NCI-H1048 (cell line): Measurements from ENCODE around the gene MAD1L1.

ENCODE experiments used
- DNase-seq: peaks from one replicate; lab custom pipeline; 2025; lab: John Stamatoyannopoulos, UW

MAD1L1 gene

DNA sequence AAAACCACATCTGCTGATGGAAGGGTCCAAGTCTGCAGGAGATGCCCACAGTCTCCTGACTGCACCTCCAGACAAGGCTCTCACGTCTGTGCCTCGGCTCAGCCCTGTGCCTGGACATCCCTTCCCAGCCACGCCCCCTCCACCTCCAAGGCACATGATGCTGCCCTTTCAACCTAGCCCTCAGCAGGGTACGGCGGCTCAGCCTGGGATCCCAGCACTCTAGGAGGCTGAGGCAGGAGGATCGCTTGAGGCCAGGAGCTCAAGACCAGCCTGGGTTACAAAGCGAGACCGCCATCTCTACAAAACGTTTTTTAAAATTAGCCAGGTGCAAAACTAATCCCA is 14.3 kb downstream of the MAD1L1 start:
- DNase-seq: no peak

- no peak for DNase-seq
Observed at GRCh38 chr7:2217716-2218443, 14.9 kb downstream of the MAD1L1 start.

- DNase-seq: no peak
Observed at GRCh38 chr7:2217206-2217605, 15.5 kb downstream of the MAD1L1 start.

- DNase-seq: no peak
Observed at GRCh38 chr7:2215851-2216250, 16.9 kb downstream of the MAD1L1 start.

DNA sequence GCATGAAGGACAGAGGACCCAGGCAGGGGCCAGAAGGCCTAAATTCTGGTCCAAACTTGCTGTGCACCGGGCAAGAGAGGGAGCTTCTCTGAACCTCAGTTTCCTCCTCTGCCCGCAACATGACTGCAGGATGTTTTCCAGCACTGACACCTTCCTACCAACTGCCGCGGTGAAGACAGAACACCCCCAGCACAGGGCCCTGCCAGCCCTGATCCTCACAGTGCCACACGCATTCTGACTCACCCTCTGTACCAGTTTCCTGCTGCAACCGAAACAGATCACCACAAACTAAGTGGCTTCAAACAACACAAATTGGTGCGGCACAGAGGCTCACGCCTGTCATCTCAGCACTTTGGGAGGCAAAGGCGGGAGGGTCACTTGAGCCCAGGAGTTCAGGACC is 18.1 kb downstream of the MAD1L1 start:
- no peak for DNase-seq

DNA sequence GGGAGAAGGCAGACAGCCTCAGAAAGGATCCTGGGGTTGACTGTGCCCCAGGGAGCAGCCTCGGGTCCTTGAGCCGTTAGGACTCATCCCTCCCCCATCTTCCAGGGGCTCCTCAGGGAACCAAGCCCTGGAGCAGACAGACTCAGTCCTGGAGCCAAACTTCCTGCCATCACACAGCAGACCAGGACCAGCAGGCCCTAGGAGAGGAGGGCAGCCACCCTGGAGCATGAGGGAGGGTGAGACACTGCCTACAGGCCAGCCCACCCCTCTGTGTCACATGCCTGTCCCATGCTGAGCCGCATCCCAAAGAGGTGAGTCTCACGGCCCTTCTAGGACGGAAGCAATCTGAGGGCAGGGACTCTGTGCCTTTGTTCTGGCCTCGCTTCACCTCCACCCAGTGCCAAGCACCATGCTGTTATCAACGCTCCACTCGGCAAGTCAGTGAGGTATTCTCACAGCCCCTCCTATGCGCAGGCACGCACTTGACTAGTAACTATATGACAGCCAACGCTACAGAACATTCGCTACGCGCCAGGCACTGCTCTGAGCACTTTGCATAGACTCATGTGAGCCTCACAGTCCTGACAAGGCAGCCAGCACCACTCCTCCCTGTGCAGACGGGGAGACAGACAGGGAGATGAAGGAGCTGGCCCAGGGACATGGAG is 19.1 kb downstream of the MAD1L1 start:
- DNase-seq: no peak

DNA sequence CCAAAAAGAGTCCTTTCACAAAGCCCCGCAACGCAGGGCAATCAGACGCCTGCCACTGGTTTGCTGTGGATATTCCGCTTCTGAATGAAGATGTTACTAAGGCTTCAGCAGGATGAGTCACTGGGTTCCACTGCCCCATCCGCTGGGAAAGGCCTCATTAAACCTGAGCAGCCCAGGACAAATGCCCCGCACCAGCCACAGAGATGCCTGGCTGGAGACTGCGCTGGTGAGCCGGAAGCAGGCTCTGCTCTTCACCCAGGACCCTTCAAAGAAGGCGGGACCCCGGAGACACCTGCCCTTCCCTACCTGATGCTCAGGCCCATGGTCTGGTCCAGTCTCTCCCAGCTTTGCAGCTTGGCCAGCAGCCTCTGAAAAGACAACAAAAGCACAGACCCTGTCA is 19.8 kb downstream of the MAD1L1 start:
- DNase-seq: no peak

- DNase-seq: no peak
Observed at GRCh38 chr7:2211926-2212325, 20.8 kb downstream of the MAD1L1 start.

DNA sequence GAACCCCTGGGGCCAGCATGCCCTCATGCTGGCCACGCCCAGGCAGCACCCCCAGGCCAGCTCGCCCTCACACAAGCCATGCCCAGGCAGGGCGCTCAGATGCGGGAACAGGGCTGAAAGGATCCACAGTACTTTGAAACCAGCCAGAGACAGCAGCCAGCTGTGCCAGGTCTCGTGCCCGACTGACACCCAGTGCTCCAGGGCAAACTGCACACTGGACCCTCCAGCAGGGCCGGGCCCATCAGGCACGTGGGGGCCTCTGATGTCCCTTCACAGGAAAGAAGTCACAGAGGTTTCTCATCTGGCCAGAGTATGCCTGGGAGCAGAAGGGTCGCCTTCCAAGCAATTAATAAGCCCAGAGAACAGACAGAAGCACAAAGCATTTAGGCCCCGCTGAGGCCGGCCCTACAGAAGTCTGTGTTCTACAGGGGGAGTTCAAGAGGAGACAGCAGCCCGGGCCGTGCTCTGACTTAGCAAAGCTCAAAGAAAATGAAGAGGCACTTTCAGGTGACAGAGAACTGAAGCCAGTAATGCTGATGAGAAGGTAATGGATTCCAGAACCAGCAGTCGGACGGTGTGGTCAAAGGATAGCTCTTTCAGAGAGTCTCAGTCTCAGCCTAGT is 21.4 kb downstream of the MAD1L1 start:
- DNase-seq: no peak

DNA sequence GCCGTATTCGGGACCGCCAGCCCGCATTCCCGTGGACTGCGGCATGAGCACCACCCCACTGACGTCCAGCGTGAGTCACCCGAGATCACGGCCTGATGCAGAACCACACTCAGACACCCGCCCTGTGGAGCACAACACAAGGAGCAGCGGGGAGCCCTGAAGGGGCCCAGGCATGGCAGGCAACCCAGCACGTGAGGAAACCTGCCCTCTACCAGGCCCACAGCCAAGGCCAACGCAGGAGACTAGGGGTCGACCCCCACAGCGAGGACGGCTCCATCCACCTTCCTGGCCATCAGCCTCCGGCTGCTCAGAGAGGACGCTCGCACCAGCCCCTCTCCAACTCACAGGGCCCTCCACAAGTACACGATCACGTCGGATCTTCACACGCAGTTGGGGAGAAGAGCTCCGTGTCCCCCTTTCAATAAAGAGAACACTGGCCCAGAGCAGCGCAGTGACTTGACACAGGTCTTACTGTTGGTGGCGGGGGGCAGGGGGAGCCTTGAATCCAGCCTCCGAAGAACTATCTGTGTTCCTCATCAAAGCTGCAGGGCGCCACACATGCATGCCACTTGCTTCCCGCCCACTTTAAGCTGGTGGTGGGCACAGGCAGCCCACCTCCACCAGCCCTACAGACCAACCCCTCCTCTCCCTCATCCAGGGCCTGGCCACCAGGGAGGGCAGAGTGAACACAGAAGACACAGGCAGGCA is 22.0 kb downstream of the MAD1L1 start:
- DNase-seq: no peak

GRCh38 chr7:2209961-2210323 is 22.8 kb downstream of the MAD1L1 start:
- no peak for DNase-seq

- DNase-seq: no peak
Observed at GRCh38 chr7:2209146-2209960, 23.4 kb downstream of the MAD1L1 start.

- DNase-seq: no peak
Observed at GRCh38 chr7:2208712-2209111, 24.0 kb downstream of the MAD1L1 start.

GRCh38 chr7:2205036-2205780 is 27.5 kb downstream of the MAD1L1 start:
- DNase-seq: no peak

GRCh38 chr7:2204446-2204845 is 28.3 kb downstream of the MAD1L1 start:
- DNase-seq: no peak

DNA sequence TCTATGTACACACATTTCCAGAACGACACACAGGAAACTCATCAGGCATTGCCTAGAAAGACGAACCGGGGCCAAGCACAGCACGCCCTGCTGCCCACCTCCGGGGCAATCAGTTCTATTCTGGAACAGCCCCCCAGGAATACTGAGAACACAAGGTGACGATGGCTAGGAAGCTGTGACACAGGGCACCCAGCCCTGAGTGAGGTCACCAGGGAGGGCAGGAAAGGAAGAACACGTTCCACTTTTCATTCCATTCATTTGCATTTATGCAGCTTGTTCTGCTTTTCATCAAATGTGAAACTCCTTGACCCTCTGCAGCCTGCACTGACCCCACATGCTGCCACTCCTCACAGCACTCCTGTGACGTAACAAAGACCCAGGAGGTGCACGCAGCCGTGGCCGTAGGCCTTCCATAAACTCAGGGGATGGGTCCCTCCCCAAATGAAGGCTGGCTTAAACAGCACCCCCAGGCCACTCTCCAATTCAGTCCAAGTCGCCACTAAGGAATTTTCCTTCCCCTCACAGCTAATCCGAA is 28.9 kb downstream of the MAD1L1 start:
- DNase-seq: no peak

DNA sequence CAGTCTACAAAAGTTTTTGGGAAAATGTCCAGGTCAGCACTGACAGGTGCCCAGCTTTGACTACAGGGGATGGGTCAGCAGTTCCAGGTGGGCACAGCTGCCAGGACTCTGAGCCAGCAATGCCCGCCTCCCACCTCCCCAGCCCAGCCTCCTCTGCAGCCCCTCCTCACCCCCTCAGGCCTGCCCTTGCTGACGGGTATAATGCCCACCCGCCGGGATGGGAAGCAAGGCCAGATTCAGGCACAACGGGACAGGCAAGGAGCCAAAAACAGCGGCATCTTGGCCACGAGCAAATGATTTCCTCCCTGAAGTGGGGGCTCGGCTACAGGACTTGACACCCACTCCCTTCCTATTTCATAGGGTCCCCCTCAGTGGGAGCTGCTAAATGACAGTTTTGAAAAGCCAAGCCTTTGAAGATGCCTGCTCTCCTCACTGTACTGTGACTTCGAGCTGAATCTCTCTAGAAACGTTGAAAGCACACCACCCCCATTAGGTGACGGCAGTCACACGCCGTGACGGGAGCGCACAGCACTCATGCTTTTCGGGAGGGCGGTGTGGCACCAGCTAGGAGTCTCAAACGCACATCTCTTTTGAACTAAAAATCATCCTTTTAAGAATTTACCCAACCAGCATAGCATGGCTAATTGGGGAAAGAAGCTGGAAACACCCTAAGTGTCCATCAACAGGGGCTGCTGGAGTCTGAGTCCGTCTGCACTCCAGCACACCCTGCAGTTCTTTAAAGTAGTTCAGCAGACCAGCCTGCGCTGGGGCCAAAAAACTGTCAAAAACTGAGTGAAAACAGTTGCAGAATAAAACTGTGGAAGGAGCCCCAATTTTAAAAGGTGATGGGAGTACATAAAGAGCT is 29.6 kb downstream of the MAD1L1 start:
- DNase-seq: no peak

GRCh38 chr7:2202361-2202761 is 30.4 kb downstream of the MAD1L1 start:
- no peak for DNase-seq

- no peak for DNase-seq
Observed at GRCh38 chr7:2201686-2202360, 30.9 kb downstream of the MAD1L1 start.

GRCh38 chr7:2201128-2201527 is 31.6 kb downstream of the MAD1L1 start:
- no peak for DNase-seq
